NCI-H748 (cell line): ENCODE measurements around the gene RGS13.

Experiments used
- DNase-seq: peaks from one replicate; lab custom pipeline; 2025; ENCODE audit not compliant: unreplicated experiment; lab: John Stamatoyannopoulos, UW

The RGS13 gene

GRCh38 chr1:192626366-192627179, 9.4 kb upstream of the RGS13 start:
- no peak for DNase-seq

GRCh38 chr1:192627901-192628300, 8.0 kb upstream of the RGS13 start:
- no peak for DNase-seq

- no peak for DNase-seq
These were observed 7.4 kb upstream of the RGS13 start for GRCh38 chr1:192628396-192629057.

- DNase-seq = no peak
These were observed 6.3 kb upstream of the RGS13 start for GRCh38 chr1:192629612-192630011.

GRCh38 chr1:192630521-192631287, 5.2 kb upstream of the RGS13 start:
- no peak for DNase-seq

- DNase-seq = no peak
These were observed 4.2 kb upstream of the RGS13 start for GRCh38 chr1:192631749-192632148.

GRCh38 chr1:192632188-192632587, 3.8 kb upstream of the RGS13 start:
- no peak for DNase-seq

- peak; percentile 3 for DNase-seq
These were observed 3.1 kb upstream of the RGS13 start for GRCh38 chr1:192632641-192633532.

GRCh38 chr1:192633533-192634253, 2.3 kb upstream of the RGS13 start:
- no peak for DNase-seq

GRCh38 chr1:192635041-192635440, 906 bp upstream of the RGS13 start:
- no peak for DNase-seq

- DNase-seq = no peak
These were observed 3.8 kb downstream of the RGS13 start for GRCh38 chr1:192639607-192640368.

- DNase-seq = peak; percentile 13
These were observed 16.2 kb downstream of the RGS13 start for GRCh38 chr1:192652159-192652558.

GRCh38 chr1:192654120-192654519, 18.2 kb downstream of the RGS13 start:
- no peak for DNase-seq

- DNase-seq = no peak
These were observed 18.8 kb downstream of the RGS13 start for GRCh38 chr1:192654591-192655251.

GRCh38 chr1:192657760-192658159, 21.8 kb downstream of the RGS13 start:
- DNase-seq = no peak

GRCh38 chr1:192658255-192658654, 22.3 kb downstream of the RGS13 start:
- DNase-seq = no peak

- no peak for DNase-seq
These were observed 24.7 kb downstream of the RGS13 start for GRCh38 chr1:192660613-192661012.

GRCh38 chr1:192668409-192668983, 32.5 kb downstream of the RGS13 start:
- peak; percentile 77 for DNase-seq
